Left ventricle myocardium inferior (tissue), 1 donor: ENCODE measurements around the gene ROR1. TPM values are rescaled to one million over a fixed set of nuclear protein-coding genes. Genes with fewer than 3 reads are reported as not detected.

Experiments used
- DNase-seq: peaks from one replicate; pipeline ENCODE4 v3.0.0-alpha.2; 2020
- H3K27ac ChIP-seq: fragments of 200-600 bp; replicated peaks from 2 replicates; pipeline ENCODE4 v1.8.0; 2021
- H3K27me3 ChIP-seq: fragments of 200-600 bp; 2 replicates; pipeline ENCODE4 v1.8.0; 2021; ENCODE audit warnings: low read depth
- H3K36me3 ChIP-seq: fragments of 200-600 bp; 2 replicates; pipeline ENCODE4 v1.8.0; 2021
- H3K4me1 ChIP-seq: fragments of 200-600 bp; 2 replicates; pipeline ENCODE4 v1.8.0; 2021
- H3K4me3 ChIP-seq: fragments of 200-600 bp; 2 replicates; pipeline ENCODE4 v1.8.0; 2021; ENCODE audit warnings: mild to moderate bottlenecking, moderate library complexity
- H3K9me3 ChIP-seq: fragments of 200-600 bp; replicated peaks from 2 replicates; pipeline ENCODE4 v1.8.0; 2021
- intact Hi-C: fragments of 100-400 bp; cut with micrococcal nuclease; formaldehyde crosslinking; loops from one replicate; pipeline ENCODE4 v1.11.0; 2022
- total RNA-seq: library from RNA; stranded (reverse); fragmentation: NEBNext Ultra II Directional; extraction: Animal tissue kit (Norgen Biotek cat#: 25700); gene quantifications from one replicate; pipeline ENCODE4 v1.2.1, GENCODE V29; 2021
- TF ChIP-seq, protein P1 (sequence below): fragments of 200-600 bp; IDR thresholded peaks from 2 replicates; pipeline ENCODE4 v1.8.0; 2021; ENCODE audit warnings: antibody characterized with exemption, mild to moderate bottlenecking, borderline replicate concordance
- donor health status: DM: no; HTN: yes; CAD: no; lungs with severe emphysema.

The ROR1 gene
- total RNA-seq, 1 donor from 2014 or later = 14.0 TPM

DNA sequence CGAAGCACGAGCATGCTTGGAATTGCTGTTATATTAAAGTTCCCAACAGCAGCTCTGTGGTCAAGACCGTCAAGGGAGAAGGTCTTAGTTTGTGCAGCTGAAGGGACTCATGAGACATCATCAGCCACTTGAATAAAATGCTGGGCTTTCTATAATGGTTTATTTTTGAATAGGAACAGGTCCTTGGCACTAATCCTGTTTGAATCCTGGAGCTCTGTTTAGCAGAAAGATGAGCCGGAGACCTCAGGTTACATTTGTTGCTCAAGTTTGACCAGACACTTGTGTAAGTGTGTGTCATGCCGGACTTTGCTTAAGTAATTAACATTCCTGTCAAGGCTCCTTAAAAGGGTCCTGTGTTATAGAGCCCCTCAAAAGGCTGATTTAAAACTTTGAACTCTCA lies 186.5 kb downstream of the ROR1 start:
- peaks cover 14% of the 10 kb centered on the region for H3K4me1 ChIP-seq
- no peak overlapping the region for H3K4me3 ChIP-seq
- intact Hi-C loops = no loop called here
- DNase-seq = no peak
- no peak overlapping the region for H3K27ac ChIP-seq
- TF ChIP-seq, protein P1, sequence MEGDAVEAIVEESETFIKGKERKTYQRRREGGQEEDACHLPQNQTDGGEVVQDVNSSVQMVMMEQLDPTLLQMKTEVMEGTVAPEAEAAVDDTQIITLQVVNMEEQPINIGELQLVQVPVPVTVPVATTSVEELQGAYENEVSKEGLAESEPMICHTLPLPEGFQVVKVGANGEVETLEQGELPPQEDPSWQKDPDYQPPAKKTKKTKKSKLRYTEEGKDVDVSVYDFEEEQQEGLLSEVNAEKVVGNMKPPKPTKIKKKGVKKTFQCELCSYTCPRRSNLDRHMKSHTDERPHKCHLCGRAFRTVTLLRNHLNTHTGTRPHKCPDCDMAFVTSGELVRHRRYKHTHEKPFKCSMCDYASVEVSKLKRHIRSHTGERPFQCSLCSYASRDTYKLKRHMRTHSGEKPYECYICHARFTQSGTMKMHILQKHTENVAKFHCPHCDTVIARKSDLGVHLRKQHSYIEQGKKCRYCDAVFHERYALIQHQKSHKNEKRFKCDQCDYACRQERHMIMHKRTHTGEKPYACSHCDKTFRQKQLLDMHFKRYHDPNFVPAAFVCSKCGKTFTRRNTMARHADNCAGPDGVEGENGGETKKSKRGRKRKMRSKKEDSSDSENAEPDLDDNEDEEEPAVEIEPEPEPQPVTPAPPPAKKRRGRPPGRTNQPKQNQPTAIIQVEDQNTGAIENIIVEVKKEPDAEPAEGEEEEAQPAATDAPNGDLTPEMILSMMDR = no peak
- H3K9me3 ChIP-seq = peaks cover 8% of the 10 kb centered on the region
- H3K36me3 ChIP-seq = no peaks in the 10 kb centered on the region
- no peaks in the 10 kb centered on the region for H3K27me3 ChIP-seq

DNA sequence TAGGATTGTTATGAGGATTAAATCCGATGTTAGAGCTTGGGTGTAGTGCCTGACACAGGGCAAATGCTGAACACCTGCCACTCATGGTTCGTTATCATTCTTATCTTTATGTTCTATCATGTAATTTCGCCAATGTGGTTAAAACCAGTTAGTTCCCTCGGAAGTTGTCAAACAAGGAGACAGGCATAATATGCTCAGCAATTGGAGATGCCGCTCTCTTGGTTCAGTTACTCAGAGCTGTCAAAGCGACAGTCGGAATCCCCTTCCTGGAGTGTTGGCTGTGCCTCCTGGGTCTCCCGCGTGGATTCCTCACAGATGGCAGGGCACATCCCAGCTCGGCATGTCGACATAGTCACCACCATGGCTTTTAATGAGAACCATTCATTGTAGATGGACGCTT lies 192.2 kb downstream of the ROR1 start:
- H3K4me3 ChIP-seq = no peak overlapping the region
- peaks cover 23% of the 10 kb centered on the region for H3K4me1 ChIP-seq
- no peaks in the 10 kb centered on the region for H3K9me3 ChIP-seq
- no peaks in the 10 kb centered on the region for H3K27me3 ChIP-seq
- no peak overlapping the region for H3K27ac ChIP-seq
- TF ChIP-seq, protein P1 = no peak
- no peak for DNase-seq
- intact Hi-C loops = no loop called here
- H3K36me3 ChIP-seq = no peaks in the 10 kb centered on the region

DNA sequence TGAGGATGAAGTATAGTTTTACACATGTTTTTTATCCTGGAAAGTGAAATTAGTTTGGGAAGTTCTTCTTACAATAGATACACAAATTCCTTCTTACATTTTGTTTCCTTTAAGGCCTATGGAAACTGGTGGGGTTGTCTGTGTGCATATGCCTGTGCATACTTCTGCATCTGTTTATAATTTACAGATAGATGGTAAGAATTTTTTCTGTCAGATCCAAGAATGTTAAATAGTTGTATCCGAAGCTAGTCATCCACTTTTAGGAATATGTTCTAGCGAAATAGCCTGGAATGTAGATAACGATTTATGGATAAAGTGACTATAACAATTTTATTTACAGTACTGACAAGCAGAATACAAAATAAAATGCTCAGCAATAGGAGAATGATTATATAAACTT lies 194.1 kb downstream of the ROR1 start:
- H3K36me3 ChIP-seq = no peaks in the 10 kb centered on the region
- H3K9me3 ChIP-seq = no peaks in the 10 kb centered on the region
- TF ChIP-seq, protein P1 = no peak
- H3K27ac ChIP-seq = no peak overlapping the region
- DNase-seq = no peak
- H3K4me1 ChIP-seq = peaks cover 35% of the 10 kb centered on the region
- H3K27me3 ChIP-seq = no peaks in the 10 kb centered on the region
- intact Hi-C loops = no loop called here
- H3K4me3 ChIP-seq = no peak overlapping the region

DNA sequence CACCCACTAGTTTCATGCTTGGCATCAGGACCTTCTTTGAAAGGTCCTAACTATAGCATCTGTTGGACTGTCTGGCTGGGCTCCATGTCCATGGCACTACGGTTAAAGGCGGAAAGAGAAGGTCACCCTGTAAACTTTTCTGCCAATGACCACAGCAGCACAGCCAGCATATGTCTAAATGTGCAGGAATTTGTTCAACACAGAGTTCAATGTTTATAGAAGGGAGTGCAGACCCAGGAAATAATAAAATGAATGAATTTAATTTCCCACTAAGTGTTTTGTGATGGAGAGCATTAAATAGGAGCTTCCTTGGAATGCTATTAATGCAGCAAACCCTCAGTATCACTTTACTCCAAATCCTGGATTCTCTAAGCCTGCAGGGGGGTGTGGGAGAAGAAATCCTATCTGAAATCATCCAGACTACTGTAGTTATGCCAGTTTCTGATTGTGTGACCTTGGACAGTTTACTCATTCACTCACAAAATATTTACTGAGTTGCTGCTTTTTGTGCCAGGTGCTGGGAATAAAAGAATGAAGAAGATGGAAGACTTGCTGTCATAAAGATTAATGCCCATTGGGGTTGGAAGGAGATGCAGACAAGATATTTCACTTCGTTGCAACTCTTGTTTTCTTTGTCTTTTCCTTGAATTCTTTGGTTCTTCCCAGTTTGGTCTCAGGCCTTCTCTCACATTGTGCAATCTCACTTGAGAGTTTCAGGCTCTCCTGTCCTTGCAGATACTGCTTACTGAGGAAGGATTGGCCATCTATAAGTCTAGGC lies 195.0 kb downstream of the ROR1 start:
- Histone ChIP-seq H3K9me3 (no peaks in the 10 kb centered on the region), H3K27me3 (no peaks in the 10 kb centered on the region), H3K36me3 (no peaks in the 10 kb centered on the region), H3K27ac (peak overlapping the region; percentile 66), H3K4me3 (no peak overlapping the region), H3K4me1 (peaks cover 42% of the 10 kb centered on the region)
- TF ChIP-seq, protein P1 = no peak
- intact Hi-C loops = no loop called here
- peak; percentile 60 for DNase-seq

DNA sequence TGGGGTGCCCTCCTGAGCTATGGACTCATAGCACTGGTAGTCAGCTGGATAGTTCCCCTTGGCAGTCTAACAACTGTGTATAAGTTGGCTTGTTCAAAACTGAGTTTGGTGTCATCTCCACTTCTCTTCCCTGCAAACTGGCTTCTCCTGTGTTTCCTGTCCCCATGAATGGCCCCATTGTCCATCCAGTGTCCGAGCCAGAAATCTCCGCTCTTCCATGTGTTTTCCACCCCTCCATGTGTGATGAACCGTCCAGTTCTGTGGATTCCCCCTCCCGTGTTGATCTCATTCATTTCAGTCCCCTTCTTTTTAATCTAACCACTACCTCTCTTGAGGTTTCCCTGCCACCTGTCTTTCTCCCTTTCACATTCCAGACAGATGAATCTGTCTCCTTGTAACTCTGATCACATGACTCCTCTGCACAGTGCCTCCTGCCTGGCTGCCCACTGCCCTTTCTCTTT lies 195.7 kb downstream of the ROR1 start:
- H3K27ac ChIP-seq = peak overlapping the region; percentile 66
- H3K27me3 ChIP-seq = no peaks in the 10 kb centered on the region
- intact Hi-C loops = no loop called here
- no peak for DNase-seq
- H3K4me3 ChIP-seq = no peak overlapping the region
- peaks cover 42% of the 10 kb centered on the region for H3K4me1 ChIP-seq
- no peaks in the 10 kb centered on the region for H3K9me3 ChIP-seq
- TF ChIP-seq, protein P1 = no peak
- no peaks in the 10 kb centered on the region for H3K36me3 ChIP-seq
